ENCODE measurements around the gene PNPLA7. TPM values are rescaled to one million over a fixed set of nuclear protein-coding genes. Genes with fewer than 3 reads are reported as not detected.

The PNPLA7 gene
- total RNA-seq, 1 donor from 2014 or later, result 16.2 TPM

DNA sequence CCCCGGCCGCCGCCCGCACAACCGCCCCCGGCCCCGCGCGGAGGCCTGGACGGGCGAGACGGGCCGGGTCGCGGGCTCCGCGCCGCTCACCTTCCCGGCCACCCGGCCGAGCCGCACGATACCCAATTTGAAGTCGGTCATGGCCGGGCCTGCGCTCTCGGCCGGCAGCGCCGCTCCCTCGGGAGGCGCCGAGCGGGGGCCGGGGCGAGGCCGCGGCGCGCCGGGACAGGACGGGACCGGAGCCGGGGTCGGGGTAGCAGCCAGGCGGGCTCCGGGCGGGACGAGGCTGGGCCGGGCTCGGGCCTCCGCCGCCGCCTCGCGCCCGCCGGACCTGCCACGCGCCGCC lies 39.9 kb upstream of the PNPLA7 start:
- Histone ChIP-seq H3K36me3 (peaks cover 0 to 26% of the 10 kb centered on the region in 2 donors), H3K4me3 (peak overlapping the region; percentile 68 to 70), H3K9me3 (no peaks in the 10 kb centered on the region), H3K27ac (no peak overlapping the region), H3K27me3 (no peaks in the 10 kb centered on the region), H3K4me1 (peaks cover 28% of the 10 kb centered on the region)
- intact Hi-C loops (cut with DNase I), result loop anchor here (1.0 kb wide), 1 partner anchor 30 kb away; no protein-coding TSS in a partner anchor
- no peak for TF ChIP-seq POLR2A (IDR thresholded peaks at IDR 0.05)
- TF ChIP-seq, protein P1, sequence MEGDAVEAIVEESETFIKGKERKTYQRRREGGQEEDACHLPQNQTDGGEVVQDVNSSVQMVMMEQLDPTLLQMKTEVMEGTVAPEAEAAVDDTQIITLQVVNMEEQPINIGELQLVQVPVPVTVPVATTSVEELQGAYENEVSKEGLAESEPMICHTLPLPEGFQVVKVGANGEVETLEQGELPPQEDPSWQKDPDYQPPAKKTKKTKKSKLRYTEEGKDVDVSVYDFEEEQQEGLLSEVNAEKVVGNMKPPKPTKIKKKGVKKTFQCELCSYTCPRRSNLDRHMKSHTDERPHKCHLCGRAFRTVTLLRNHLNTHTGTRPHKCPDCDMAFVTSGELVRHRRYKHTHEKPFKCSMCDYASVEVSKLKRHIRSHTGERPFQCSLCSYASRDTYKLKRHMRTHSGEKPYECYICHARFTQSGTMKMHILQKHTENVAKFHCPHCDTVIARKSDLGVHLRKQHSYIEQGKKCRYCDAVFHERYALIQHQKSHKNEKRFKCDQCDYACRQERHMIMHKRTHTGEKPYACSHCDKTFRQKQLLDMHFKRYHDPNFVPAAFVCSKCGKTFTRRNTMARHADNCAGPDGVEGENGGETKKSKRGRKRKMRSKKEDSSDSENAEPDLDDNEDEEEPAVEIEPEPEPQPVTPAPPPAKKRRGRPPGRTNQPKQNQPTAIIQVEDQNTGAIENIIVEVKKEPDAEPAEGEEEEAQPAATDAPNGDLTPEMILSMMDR (IDR thresholded peaks at IDR 0.05), result no peak
- no peak for DNase-seq (ENCODE audit: extremely low spot score in 2 of 2)

DNA sequence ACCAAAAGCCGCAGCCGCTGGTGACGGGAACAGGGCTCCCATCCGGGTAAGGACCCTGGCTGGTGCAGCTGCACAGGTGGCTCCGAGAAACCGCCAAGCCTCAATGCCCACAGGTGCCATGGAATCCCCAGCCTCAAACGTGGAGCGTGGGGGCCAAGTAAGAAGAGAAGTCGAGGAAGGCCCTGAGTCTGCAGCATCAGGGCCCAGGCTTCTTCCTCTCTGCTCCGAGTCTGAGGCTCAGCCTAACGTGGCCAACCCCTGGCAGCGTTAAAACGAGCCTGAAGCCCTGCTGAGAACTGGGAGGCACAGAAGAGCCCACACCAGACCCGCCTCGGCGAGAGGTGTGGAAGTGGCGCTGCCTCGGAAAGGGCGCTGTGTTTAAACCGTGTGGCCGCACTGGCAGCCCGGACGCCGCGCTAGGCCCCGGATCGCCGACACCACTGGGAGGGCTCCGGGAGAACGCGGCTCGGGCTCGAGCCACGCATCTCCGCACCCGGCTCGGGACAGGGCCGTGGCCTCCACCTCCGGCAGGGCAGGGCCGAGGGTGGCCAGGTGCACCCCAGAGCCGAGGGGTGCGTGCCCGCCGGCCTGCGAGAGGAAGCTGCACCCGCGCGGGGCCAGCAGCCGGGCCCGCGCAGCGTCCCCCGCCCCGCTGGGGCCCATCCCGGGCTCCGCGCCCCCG lies 39.4 kb upstream of the PNPLA7 start:
- H3K27me3 ChIP-seq, result no peaks in the 10 kb centered on the region
- peaks cover 28% of the 10 kb centered on the region for H3K4me1 ChIP-seq
- intact Hi-C loops (cut with DNase I), result loop anchor here (1.0 kb wide), 1 partner anchor 31 kb away; no protein-coding TSS in a partner anchor
- TF ChIP-seq POLR2AphosphoS5 (IDR thresholded peaks at IDR 0.05; ENCODE audit: insufficient read depth in 1 of 2, low read depth in 1 of 2) (no peak), POLR2A (IDR thresholded peaks at IDR 0.05) (no peak)
- TF ChIP-seq, protein P1 (IDR thresholded peaks at IDR 0.05), result no peak
- no peak overlapping the region for H3K27ac ChIP-seq
- no peak for DNase-seq (ENCODE audit: extremely low spot score in 2 of 2)
- H3K4me3 ChIP-seq, result peak overlapping the region; percentile 68 to 70
- peaks cover 0 to 32% of the 10 kb centered on the region in 2 donors for H3K36me3 ChIP-seq
- no peaks in the 10 kb centered on the region for H3K9me3 ChIP-seq

DNA sequence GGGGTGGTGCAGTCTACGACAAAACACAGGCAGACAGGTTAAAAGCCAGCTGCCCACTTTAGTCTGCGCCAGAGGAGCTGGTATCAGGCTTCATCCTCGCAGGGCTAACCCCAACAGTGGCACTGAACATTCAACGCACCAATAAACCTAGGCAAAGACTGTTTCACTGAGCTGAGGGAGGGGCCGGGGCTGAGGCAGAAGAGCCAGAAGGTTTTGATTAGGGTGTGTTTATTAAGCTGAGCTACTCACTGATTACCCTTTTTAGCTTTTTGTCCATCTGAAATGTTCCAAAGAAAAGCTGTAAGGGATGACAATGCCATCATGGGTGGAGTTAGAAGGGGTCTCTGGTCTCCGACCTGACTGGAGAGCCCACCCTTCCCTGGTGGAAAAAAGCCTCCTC lies 38.7 kb upstream of the PNPLA7 start:
- Histone ChIP-seq H3K36me3 (peaks cover 0 to 37% of the 10 kb centered on the region in 2 donors), H3K9me3 (no peaks in the 10 kb centered on the region), H3K27ac (no peak overlapping the region), H3K4me1 (peaks cover 28% of the 10 kb centered on the region), H3K4me3 (peak overlapping the region in 1 of 2 donors; percentile 70), H3K27me3 (no peaks in the 10 kb centered on the region)
- no peak for TF ChIP-seq POLR2A (IDR thresholded peaks at IDR 0.05)
- TF ChIP-seq, protein P1 (IDR thresholded peaks at IDR 0.05), result no peak
- no peak for TF ChIP-seq POLR2AphosphoS5 (IDR thresholded peaks at IDR 0.05; ENCODE audit: insufficient read depth in 1 of 2, low read depth in 1 of 2)
- no peak for DNase-seq (ENCODE audit: extremely low spot score in 2 of 2)
- intact Hi-C loops (cut with DNase I), result no loop called here

DNA sequence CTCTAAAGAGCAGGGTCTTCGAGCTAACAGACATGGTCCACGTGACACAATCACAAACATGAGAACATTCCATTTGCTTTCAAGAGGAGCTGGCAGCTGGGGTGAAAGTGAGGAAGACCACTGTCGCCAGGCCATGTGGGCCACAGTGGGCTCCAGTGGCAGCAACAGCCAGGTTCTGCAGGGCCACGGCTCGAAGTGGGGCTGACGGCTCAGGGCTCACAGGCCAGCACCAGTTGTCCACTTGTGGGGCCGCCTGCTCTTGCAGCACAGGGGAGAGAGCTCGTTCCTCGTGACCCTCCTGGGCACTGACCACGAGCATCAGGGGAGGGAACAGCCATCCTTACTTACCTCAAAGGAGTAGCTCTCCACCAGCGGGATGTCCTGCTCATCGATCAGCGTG lies 38.1 kb upstream of the PNPLA7 start:
- Histone ChIP-seq H3K27me3 (no peaks in the 10 kb centered on the region), H3K4me1 (peaks cover 28% of the 10 kb centered on the region), H3K4me3 (no peak overlapping the region), H3K27ac (no peak overlapping the region), H3K9me3 (no peaks in the 10 kb centered on the region), H3K36me3 (peaks cover 0 to 40% of the 10 kb centered on the region in 2 donors)
- intact Hi-C loops (cut with DNase I), result no loop called here
- no peak for DNase-seq (ENCODE audit: extremely low spot score in 2 of 2)
- TF ChIP-seq POLR2AphosphoS5 (IDR thresholded peaks at IDR 0.05; ENCODE audit: insufficient read depth in 1 of 2, low read depth in 1 of 2) (no peak), POLR2A (IDR thresholded peaks at IDR 0.05) (no peak)
- TF ChIP-seq, protein P1 (IDR thresholded peaks at IDR 0.05), result no peak

DNA sequence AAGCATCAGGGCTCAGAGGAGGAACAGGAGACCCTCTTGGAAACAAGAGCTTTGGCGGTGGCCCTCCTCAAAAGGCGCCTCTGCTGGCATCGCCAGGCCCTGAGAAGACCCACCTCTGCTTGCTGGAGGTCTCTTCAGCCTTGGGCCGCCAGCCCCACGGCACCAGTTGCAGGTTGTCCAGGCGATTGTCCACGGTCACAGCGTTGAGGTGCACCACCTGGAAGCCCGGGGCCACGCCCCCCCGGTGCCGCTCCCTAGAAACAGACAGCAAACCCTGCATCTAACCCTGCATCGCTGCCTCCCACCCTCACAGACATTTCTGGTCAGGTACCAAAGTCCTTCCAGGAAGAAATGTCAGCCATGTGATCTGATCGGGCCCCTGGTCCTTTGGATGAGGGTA lies 36.7 kb upstream of the PNPLA7 start:
- TF ChIP-seq POLR2A (IDR thresholded peaks at IDR 0.05), result no peak
- peaks cover 0 to 52% of the 10 kb centered on the region in 2 donors for H3K36me3 ChIP-seq
- no peaks in the 10 kb centered on the region for H3K9me3 ChIP-seq
- H3K4me3 ChIP-seq, result no peak overlapping the region
- no peaks in the 10 kb centered on the region for H3K27me3 ChIP-seq
- intact Hi-C loops (cut with DNase I), result no loop called here
- no peak for DNase-seq (ENCODE audit: extremely low spot score in 2 of 2)
- H3K4me1 ChIP-seq, result peaks cover 28% of the 10 kb centered on the region
- H3K27ac ChIP-seq, result no peak overlapping the region
